Transverse colon (tissue), 4 donors: ENCODE measurements around the gene PDE9A. TPM values are rescaled to one million over a fixed set of nuclear protein-coding genes. Genes with fewer than 3 reads are reported as not detected.

Source experiments
- DNase-seq: peaks from one replicate; pipeline ENCODE4 v3.0.0-alpha.2; 2019
- H3K27ac ChIP-seq, 4 donors: fragments of 200-600 bp; sonication (generic); 2 replicates each; pipeline ENCODE4 v1.5.1; 2016 to 2018; ENCODE audit warnings: inconsistent platforms in 4 of 4
- H3K27me3 ChIP-seq: fragments of 200-600 bp; sonication (generic); 2 replicates; pipeline ENCODE4 v1.5.1; 2017; ENCODE audit warnings: inconsistent platforms
- H3K36me3 ChIP-seq, 4 donors: fragments of 200-600 bp; sonication (generic); 2 replicates each; pipeline ENCODE4 v1.5.1; 2017 to 2019; ENCODE audit warnings: inconsistent platforms in 4 of 4
- H3K4me1 ChIP-seq, 4 donors: fragments of 200-600 bp; sonication (generic); 2 replicates each; pipeline ENCODE4 v1.5.1; 2017 to 2020; ENCODE audit warnings: inconsistent platforms in 4 of 4
- H3K4me3 ChIP-seq, 4 donors: fragments of 200-600 bp; sonication (generic); 1 replicate in 1 of 4; 2 replicates in 3 of 4; pipeline versions ENCODE4 v1.5.1 to v1.6.1; 2017 to 2019; ENCODE audit warnings: inconsistent platforms in 4 of 4
- H3K9me3 ChIP-seq, 2 donors: fragments of 200-600 bp; sonication (generic); 2 replicates each; pipeline ENCODE4 v1.5.1; 2017 to 2019; ENCODE audit warnings: inconsistent platforms in 2 of 2
- CTCF ChIP-seq, 5 experiments: fragments of 200-600 bp in 3 of 5; fragments of 450-650 bp in 2 of 5; sonication (generic) in 3 of 5; IDR thresholded peaks; 1 replicate in 2 of 5; 2 replicates in 3 of 5; pipeline ENCODE4 v1.5.1; 2016 to 2017; ENCODE audit warnings: antibody characterized with exemption in 5 of 5, inconsistent platforms in 3 of 5, mild to moderate bottlenecking in 2 of 5, moderate library complexity in 1 of 5
- EP300 ChIP-seq: sonication (generic); formaldehyde crosslinking; IDR thresholded peaks from one replicate; pipeline ENCODE4 v1.6.1; 2017; ENCODE audit warnings: antibody characterized with exemption, low read depth
- POLR2A ChIP-seq: fragments of 450-650 bp; IDR thresholded peaks from one replicate; pipeline ENCODE4 v1.6.1; 2016; ENCODE audit warnings: antibody characterized with exemption, mild to moderate bottlenecking, moderate library complexity
- POLR2AphosphoS5 ChIP-seq, 3 donors: sonication (generic); formaldehyde crosslinking; IDR thresholded peaks; one replicate each; pipeline ENCODE4 v1.6.1; 2016; ENCODE audit warnings: antibody characterized with exemption in 3 of 3
- WGBS, 2 donors: methylation state at CpG; one replicate each; pipeline ENCODE4 v1.1.5; 2018; ENCODE audit warnings: low coverage in 1 of 2; 5-methylcytosine and 5-hydroxymethylcytosine counted together
- in situ Hi-C, 4 donors: fragments of 200-750 bp; cut with MboI; loops; one replicate each; pipeline versions ENCODE4 v1.15.0 to v1.15.1; 2017; ENCODE audit warnings: low sequenced_read_pairs in 3 of 4, low pct_ligation_motif_present in 1 of 4, low pct_unique_long_range_greater_than_20kb in 1 of 4
- intact Hi-C: fragments of 100-400 bp; cut with DNase I; formaldehyde crosslinking; loops from one replicate; pipeline ENCODE4 v1.15.1; 2023; ENCODE audit warnings: low total_unique reads
- total RNA-seq, 4 donors: library from RNA; depleted of rRNA; stranded (reverse); fragments of >200 nt; gene quantifications; one replicate each; pipeline ENCODE4 v1.1.0, GENCODE V29; 2016

The PDE9A gene
- total RNA-seq, 4 donors from 2014 or later = 65.7 to 673 (median 364) TPM

DNA sequence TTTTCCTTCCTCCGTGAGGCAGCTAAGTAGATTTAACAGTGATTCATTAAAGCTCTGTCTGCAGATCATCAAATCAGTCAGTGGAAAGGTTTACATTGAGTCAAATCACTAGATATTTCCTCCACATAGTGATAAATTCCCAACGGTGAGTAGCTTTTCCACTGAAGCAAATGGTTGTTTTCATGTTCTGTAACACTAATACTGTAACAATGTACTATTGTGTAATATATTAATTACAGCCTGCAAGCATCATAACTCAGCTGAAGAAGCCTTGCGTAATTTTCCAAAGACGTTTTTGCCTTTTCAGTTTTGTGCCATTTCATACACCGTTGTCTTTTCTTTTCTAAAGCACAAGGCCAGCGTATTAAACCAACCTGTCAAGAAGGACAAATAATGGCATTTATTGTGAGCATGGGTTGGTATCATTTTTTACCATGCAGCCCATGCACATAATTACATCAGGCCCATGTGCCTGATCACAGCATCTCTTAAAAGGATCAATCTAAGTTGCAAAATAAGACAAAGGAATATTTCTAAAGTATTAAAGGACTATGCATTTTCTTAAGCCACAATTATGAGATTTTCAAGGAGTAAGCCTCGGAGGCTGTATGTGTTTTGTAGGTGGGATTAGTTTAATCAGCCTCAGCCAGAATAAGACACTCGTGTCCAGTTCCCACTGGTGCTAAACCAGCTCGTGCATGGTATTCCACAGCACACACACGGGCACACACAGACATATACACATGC is 16.7 kb upstream of the PDE9A start:
- TF ChIP-seq CTCF (IDR thresholded peaks at IDR 0.05) (no peak), EP300 (no peak), POLR2A (no peak), POLR2AphosphoS5 (IDR thresholded peaks at IDR 0.05) (peak in 2 of 3 donors; percentile 21 to 52)
- H3K27ac ChIP-seq = peak overlapping the region in 2 of 4 donors; percentile 4 to 33
- H3K4me3 ChIP-seq = no peak overlapping the region
- H3K36me3 ChIP-seq = no peaks in the 10 kb centered on the region
- 55 to 65% methylated on average over 5 to 10 of the region's 10 CpGs for WGBS, 2 donors
- peaks cover 13 to 17% (median 15%) of the 10 kb centered on the region in 4 donors for H3K4me1 ChIP-seq
- H3K9me3 ChIP-seq = no peaks in the 10 kb centered on the region
- in situ Hi-C loops = no loop called here
- H3K27me3 ChIP-seq = no peaks in the 10 kb centered on the region
- intact Hi-C loops = no loop called here
- DNase-seq = no peak

DNA sequence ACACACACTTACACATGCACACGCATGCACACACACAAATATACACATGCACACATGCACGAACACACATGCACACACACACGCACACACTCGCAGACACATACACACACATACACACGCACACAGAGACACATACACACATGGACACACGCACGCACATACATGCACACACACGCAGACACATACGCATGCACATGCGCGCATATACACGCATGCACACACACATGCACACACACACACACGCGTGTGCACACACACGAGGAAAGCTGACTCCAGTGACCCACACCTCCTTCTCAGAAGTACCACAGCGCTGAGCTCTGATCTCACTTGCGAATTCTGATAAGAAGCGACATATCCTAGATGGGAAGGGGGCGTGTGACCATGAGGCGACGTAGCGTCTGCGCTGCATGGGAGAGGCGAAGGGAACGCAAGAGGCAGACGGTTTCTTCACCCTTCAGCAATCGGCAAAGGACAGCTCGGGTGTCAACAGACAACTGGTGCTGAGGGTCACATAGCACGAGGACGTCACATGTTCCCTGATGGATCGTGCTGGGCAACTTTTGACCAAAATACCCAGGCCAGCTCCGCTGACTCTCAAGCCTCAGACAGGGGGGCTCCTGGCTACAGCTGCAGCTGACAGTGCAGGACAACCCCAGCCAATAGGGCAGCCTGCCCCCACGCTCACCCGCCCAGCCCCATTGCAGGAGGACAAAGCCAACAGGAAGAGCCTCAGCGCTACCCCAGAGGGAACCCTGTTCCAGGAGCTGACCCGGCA is 16.0 kb upstream of the PDE9A start:
- no peak overlapping the region for H3K4me3 ChIP-seq
- H3K9me3 ChIP-seq = no peaks in the 10 kb centered on the region
- peaks cover 13 to 17% (median 15%) of the 10 kb centered on the region in 4 donors for H3K4me1 ChIP-seq
- intact Hi-C loops = no loop called here
- 92% methylated on average over 35 of the region's 36 CpGs; no CpG with 5 or more reads in 1 of the 2 donors for WGBS, 2 donors
- no peak for DNase-seq
- in situ Hi-C loops = no loop called here
- TF ChIP-seq POLR2A = no peak
- TF ChIP-seq CTCF (IDR thresholded peaks at IDR 0.05) = no peak
- TF ChIP-seq POLR2AphosphoS5 (IDR thresholded peaks at IDR 0.05) = no peak
- no peak for TF ChIP-seq EP300
- H3K27ac ChIP-seq = no peak overlapping the region
- H3K36me3 ChIP-seq = no peaks in the 10 kb centered on the region
- H3K27me3 ChIP-seq = no peaks in the 10 kb centered on the region

GRCh38 chr21:42638266-42638863 is 15.1 kb upstream of the PDE9A start:
- Histone ChIP-seq H3K36me3 (no peaks in the 10 kb centered on the region), H3K4me3 (no peak overlapping the region), H3K27ac (no peak overlapping the region), H3K9me3 (no peaks in the 10 kb centered on the region), H3K27me3 (no peaks in the 10 kb centered on the region), H3K4me1 (peaks cover 13 to 17% (median 15%) of the 10 kb centered on the region in 4 donors)
- in situ Hi-C loops (no loop called here), intact Hi-C loops (no loop called here)
- TF ChIP-seq CTCF (IDR thresholded peaks at IDR 0.05) = no peak
- TF ChIP-seq POLR2AphosphoS5 (IDR thresholded peaks at IDR 0.05) = no peak
- no peak for TF ChIP-seq POLR2A
- TF ChIP-seq EP300 = no peak
- no peak for DNase-seq
- WGBS, 2 donors = 20 to 67% methylated on average over 1 to 19 of the region's 19 CpGs

- intact Hi-C loops = no loop called here
- no peak for DNase-seq
- peaks cover 13 to 17% (median 15%) of the 10 kb centered on the region in 4 donors for H3K4me1 ChIP-seq
- in situ Hi-C loops = no loop called here
- no peak overlapping the region for H3K4me3 ChIP-seq
- H3K9me3 ChIP-seq = no peaks in the 10 kb centered on the region
- WGBS, 2 donors = 87% methylated on average over 8 of the region's 8 CpGs; no CpG with 5 or more reads in 1 of the 2 donors
- no peaks in the 10 kb centered on the region for H3K36me3 ChIP-seq
- H3K27me3 ChIP-seq = no peaks in the 10 kb centered on the region
- TF ChIP-seq CTCF (IDR thresholded peaks at IDR 0.05) (no peak), POLR2A (no peak)
- H3K27ac ChIP-seq = peak overlapping the region in 3 of 4 donors; percentile 4 to 43 (median 9)
Observed at GRCh38 chr21:42639646-42640152, 13.7 kb upstream of the PDE9A start.
